H9 (cell line): ENCODE measurements around the gene KLF13. TPM values are rescaled to one million over a fixed set of nuclear protein-coding genes. Genes with fewer than 3 reads are reported as not detected.

Experiments
- DNase-seq: peaks from one replicate; pipeline ENCODE4 v3.0.0-alpha.2; 2017
- H2AFZ ChIP-seq: one replicate; pipeline ENCODE4 v1.6.1; 2013; ENCODE audit warnings: mild to moderate bottlenecking, low read length, control low read depth, moderate library complexity
- H2AK5ac ChIP-seq: 2 replicates; pipeline ENCODE4 v1.6.1; 2013; ENCODE audit warnings: low read length, control low read depth, mixed read lengths; ENCODE audit not compliant: insufficient read length
- H2BK120ac ChIP-seq: one replicate; pipeline ENCODE4 v1.6.1; 2013; ENCODE audit warnings: low read depth, mild to moderate bottlenecking, low read length, control low read depth, inconsistent platforms; ENCODE audit not compliant: poor library complexity, severe bottlenecking
- H2BK12ac ChIP-seq: 2 replicates; pipeline ENCODE4 v1.6.1; 2013; ENCODE audit warnings: low read length, control low read depth, mixed read lengths, low read depth; ENCODE audit not compliant: insufficient read length
- H2BK15ac ChIP-seq: 2 replicates; pipeline ENCODE4 v1.6.1; 2013; ENCODE audit warnings: low read depth, low read length, control low read depth
- H2BK20ac ChIP-seq: one replicate; pipeline ENCODE4 v1.6.1; 2013; ENCODE audit warnings: low read depth, mild to moderate bottlenecking, low read length, control low read depth, inconsistent platforms; ENCODE audit not compliant: poor library complexity, severe bottlenecking
- H2BK5ac ChIP-seq: 2 replicates; pipeline ENCODE4 v1.6.1; 2013; ENCODE audit warnings: low read length, control low read depth, mixed read lengths; ENCODE audit not compliant: insufficient read length
- H3K14ac ChIP-seq: 2 replicates; pipeline ENCODE4 v1.6.1; 2013; ENCODE audit warnings: low read length, control low read depth; ENCODE audit not compliant: insufficient read depth
- H3K18ac ChIP-seq: 2 replicates; pipeline ENCODE4 v1.6.1; 2013; ENCODE audit warnings: low read depth, mild to moderate bottlenecking, mixed read lengths, low read length, control low read depth; ENCODE audit not compliant: insufficient read length
- H3K23ac ChIP-seq: 2 replicates; pipeline ENCODE4 v1.6.1; 2013; ENCODE audit warnings: low read length, control low read depth, mixed read lengths, low read depth; ENCODE audit not compliant: insufficient read length
- H3K23me2 ChIP-seq: 2 replicates; pipeline ENCODE4 v1.6.1; 2013; ENCODE audit warnings: low read depth, mild to moderate bottlenecking, mixed read lengths, low read length, control low read depth; ENCODE audit not compliant: insufficient read length, poor library complexity, severe bottlenecking
- H3K27ac ChIP-seq: 2 replicates; pipeline ENCODE4 v1.5.1; 2013; ENCODE audit warnings: low read length, control low read depth, mixed read lengths, low read depth; ENCODE audit not compliant: insufficient read length
- H3K27me3 ChIP-seq: 2 replicates; pipeline ENCODE4 v1.6.1; 2013; ENCODE audit warnings: low read length, control low read depth, inconsistent platforms; ENCODE audit not compliant: insufficient read depth
- H3K4ac ChIP-seq: 2 replicates; pipeline ENCODE4 v1.6.1; 2013; ENCODE audit warnings: low read depth, mild to moderate bottlenecking, control low read depth, inconsistent platforms, low read length, moderate library complexity
- H3K4me1 ChIP-seq: 2 replicates; pipeline ENCODE4 v1.6.1; 2013; ENCODE audit warnings: low read length, control low read depth, inconsistent platforms; ENCODE audit not compliant: insufficient read depth
- H3K4me2 ChIP-seq: 2 replicates; pipeline ENCODE4 v1.6.1; 2013; ENCODE audit warnings: low read length, control low read depth, mixed read lengths; ENCODE audit not compliant: insufficient read length, insufficient read depth
- H3K56ac ChIP-seq: 2 replicates; pipeline ENCODE4 v1.6.1; 2013; ENCODE audit warnings: low read depth, mild to moderate bottlenecking, mixed read lengths, low read length, control low read depth; ENCODE audit not compliant: insufficient read length
- H3K79me1 ChIP-seq: 2 replicates; pipeline ENCODE4 v1.6.1; 2013; ENCODE audit warnings: low read depth, mild to moderate bottlenecking, moderate library complexity, low read length, control low read depth, inconsistent platforms; ENCODE audit not compliant: insufficient read depth, poor library complexity, severe bottlenecking
- H3K79me2 ChIP-seq: 2 replicates; pipeline ENCODE4 v1.6.1; 2013; ENCODE audit warnings: low read length, control low read depth, inconsistent platforms; ENCODE audit not compliant: insufficient read depth
- H3K9ac ChIP-seq: 2 replicates; pipeline ENCODE4 v1.6.1; 2013; ENCODE audit warnings: low read length, control low read depth, mixed read lengths; ENCODE audit not compliant: insufficient read length; ENCODE audit errors: extremely low read depth
- H3K9me3 ChIP-seq: one replicate; pipeline ENCODE4 v1.6.1; 2013; ENCODE audit warnings: low read depth, low read length, inconsistent platforms; ENCODE audit not compliant: control insufficient read depth
- H3T11ph ChIP-seq: one replicate; pipeline ENCODE4 v1.6.1; 2013; ENCODE audit warnings: mild to moderate bottlenecking, low read length, control low read depth, inconsistent platforms
- H4K20me1 ChIP-seq: one replicate; pipeline ENCODE4 v1.6.1; 2013; ENCODE audit not compliant: control insufficient read depth, insufficient read length, insufficient read depth
- H4K5ac ChIP-seq: 2 replicates; pipeline ENCODE4 v1.6.1; 2013; ENCODE audit warnings: low read depth, mild to moderate bottlenecking, mixed read lengths, low read length, control low read depth; ENCODE audit not compliant: insufficient read length
- H4K8ac ChIP-seq: replicated peaks from 2 replicates; pipeline ENCODE4 v1.6.1; 2013; ENCODE audit warnings: low read length, control low read depth, mixed read lengths, low read depth; ENCODE audit not compliant: insufficient read length
- H4K91ac ChIP-seq: 2 replicates; pipeline ENCODE4 v1.6.1; 2013; ENCODE audit warnings: low read depth, mild to moderate bottlenecking, moderate library complexity, mixed read lengths, low read length, control low read depth; ENCODE audit not compliant: insufficient read length
- H3K27ac Mint-ChIP-seq, 3 experiments: 2 replicates in 2 of 3; 3 replicates in 1 of 3; pipeline ENCODE4 v1.8.0; 2020 to 2021; ENCODE audit warnings: mixed read lengths in 3 of 3, mild to moderate bottlenecking in 1 of 3, moderate library complexity in 1 of 3
- H3K27me3 Mint-ChIP-seq: 2 replicates; pipeline ENCODE4 v1.8.0; 2021; ENCODE audit warnings: low read depth, mild to moderate bottlenecking, moderate library complexity, mixed read lengths
- H3K36me3 Mint-ChIP-seq, 3 experiments: 2 replicates in 2 of 3; 3 replicates in 1 of 3; pipeline ENCODE4 v1.8.0; 2020 to 2021; ENCODE audit warnings: low read depth in 3 of 3, mixed read lengths in 3 of 3; ENCODE audit not compliant: insufficient read depth in 1 of 3
- H3K4me1 Mint-ChIP-seq, 2 experiments: 2 replicates each; pipeline ENCODE4 v1.8.0; 2020; ENCODE audit warnings: mixed read lengths in 2 of 2
- H3K4me3 Mint-ChIP-seq, 2 experiments: 2 replicates in 1 of 2; 3 replicates in 1 of 2; pipeline ENCODE4 v1.8.0; 2020 to 2021; ENCODE audit warnings: mild to moderate bottlenecking in 2 of 2, mixed read lengths in 2 of 2, moderate library complexity in 1 of 2
- H3K9me3 Mint-ChIP-seq, 2 experiments: 2 replicates in 1 of 2; 3 replicates in 1 of 2; pipeline ENCODE4 v1.8.0; 2020; ENCODE audit warnings: mild to moderate bottlenecking in 2 of 2, mixed read lengths in 2 of 2, moderate library complexity in 1 of 2
- WGBS: extraction: QIAGEN DNeasy Blood & Tissue Kit; methylation state at CpG from one replicate; pipeline ENCODE4 v1.1.7; 2013; ENCODE audit warnings: missing lambda C conversion rate, low lambda C conversion rate, mixed read lengths; ENCODE audit not compliant: insufficient read length; ENCODE audit errors: extremely low coverage; 5-methylcytosine and 5-hydroxymethylcytosine counted together
- total RNA-seq: library from RNA; stranded (reverse); gene quantifications from 2 replicates; pipeline ENCODE4 v1.2.1, GENCODE V29; 2021
- TF ChIP-seq, protein P1 (sequence below): fragments of 200-600 bp; sonication (generic); conservative IDR thresholded peaks from 3 replicates; pipeline ENCODE4 v1.8.0; 2021; ENCODE audit warnings: antibody characterized with exemption, mild to moderate bottlenecking

KLF13 gene
- total RNA-seq, 1 experiment from 2014 or later, result 33.4 TPM

DNA sequence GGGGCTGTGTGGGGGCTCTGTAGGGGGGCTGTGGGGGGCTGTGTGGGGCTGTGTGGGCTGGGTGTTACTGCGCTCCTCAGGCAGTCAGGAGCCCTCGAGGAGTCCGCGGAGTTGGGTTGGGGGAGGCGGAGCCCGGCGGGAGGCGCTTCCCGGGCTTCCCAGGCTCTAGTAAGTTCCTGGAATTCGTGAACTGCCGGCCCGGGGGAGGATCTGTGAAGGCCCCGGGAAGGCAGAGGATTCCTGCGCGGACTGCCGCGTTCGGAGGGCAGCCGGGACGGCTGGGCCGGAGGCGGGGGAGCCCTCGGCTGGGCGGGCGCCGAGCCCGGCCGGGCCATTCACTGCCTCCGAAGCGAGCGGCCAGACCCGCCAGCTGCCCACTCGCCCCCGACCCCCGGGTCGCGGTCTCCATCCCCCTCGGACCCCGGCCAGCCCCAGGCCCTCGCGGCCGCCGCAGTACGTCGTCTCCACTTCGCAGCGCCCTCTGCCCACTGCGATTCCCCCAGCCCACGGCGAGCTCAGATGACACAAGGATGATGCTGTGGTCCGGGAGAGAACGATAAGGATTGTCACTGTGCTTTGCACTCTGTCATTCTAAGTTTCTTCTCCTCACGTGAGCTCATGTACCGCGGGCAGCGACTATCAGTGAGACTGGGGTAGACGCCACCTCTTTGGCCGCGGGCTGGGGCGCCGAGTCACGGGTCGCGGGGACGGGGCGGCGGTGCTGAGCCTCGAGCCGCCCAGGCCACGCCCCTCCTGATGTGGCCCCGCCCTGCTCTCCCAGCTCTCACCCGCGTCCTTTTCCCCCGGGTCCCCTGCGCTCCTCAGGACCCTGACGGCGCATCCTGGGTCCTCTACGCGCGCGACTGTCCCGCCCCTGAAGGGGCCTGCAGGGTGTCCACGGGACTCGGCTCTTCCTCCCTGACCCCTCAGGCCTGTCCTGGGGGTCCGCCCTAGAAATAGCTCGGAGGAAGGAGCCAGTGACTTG is 65.3 kb downstream of the KLF13 start:
- TF ChIP-seq, protein P1, sequence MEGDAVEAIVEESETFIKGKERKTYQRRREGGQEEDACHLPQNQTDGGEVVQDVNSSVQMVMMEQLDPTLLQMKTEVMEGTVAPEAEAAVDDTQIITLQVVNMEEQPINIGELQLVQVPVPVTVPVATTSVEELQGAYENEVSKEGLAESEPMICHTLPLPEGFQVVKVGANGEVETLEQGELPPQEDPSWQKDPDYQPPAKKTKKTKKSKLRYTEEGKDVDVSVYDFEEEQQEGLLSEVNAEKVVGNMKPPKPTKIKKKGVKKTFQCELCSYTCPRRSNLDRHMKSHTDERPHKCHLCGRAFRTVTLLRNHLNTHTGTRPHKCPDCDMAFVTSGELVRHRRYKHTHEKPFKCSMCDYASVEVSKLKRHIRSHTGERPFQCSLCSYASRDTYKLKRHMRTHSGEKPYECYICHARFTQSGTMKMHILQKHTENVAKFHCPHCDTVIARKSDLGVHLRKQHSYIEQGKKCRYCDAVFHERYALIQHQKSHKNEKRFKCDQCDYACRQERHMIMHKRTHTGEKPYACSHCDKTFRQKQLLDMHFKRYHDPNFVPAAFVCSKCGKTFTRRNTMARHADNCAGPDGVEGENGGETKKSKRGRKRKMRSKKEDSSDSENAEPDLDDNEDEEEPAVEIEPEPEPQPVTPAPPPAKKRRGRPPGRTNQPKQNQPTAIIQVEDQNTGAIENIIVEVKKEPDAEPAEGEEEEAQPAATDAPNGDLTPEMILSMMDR, result no peak
- no peak overlapping the region for H2BK120ac ChIP-seq
- H2BK20ac ChIP-seq, result no peak overlapping the region
- H2AK5ac ChIP-seq, result no peak overlapping the region
- no peak overlapping the region for H4K5ac ChIP-seq
- H3K23me2 ChIP-seq, result peaks cover 18% of the 10 kb centered on the region
- Mint-ChIP-seq H3K27me3 (peaks cover 39% of the 10 kb centered on the region), H3K36me3 (peaks cover 0 to 12% (median 7%) of the 10 kb centered on the region in 3 experiments; a peak in 4 of 7 replicates), H3K4me1 (peaks cover 15 to 16% of the 10 kb centered on the region in 2 experiments), H3K9me3 (peaks cover 6 to 19% of the 10 kb centered on the region in 2 experiments; a peak in 4 of 5 replicates), H3K27ac (no peak overlapping the region), H3K4me3 (peak overlapping the region; percentile 73 to 91)
- H3K79me1 ChIP-seq, result no peaks in the 10 kb centered on the region
- H3K4ac ChIP-seq, result no peak overlapping the region
- no CpG with 5 or more reads among the region's 86 CpGs for WGBS
- H3K4me2 ChIP-seq, result peak overlapping the region; percentile 90
- H3K56ac ChIP-seq, result no peak overlapping the region
- peak overlapping the region; percentile 9 for H3K14ac ChIP-seq
- H2BK12ac ChIP-seq, result no peak overlapping the region
- no peak overlapping the region for H3T11ph ChIP-seq
- peak; percentile 66 for DNase-seq
- H3K27me3 ChIP-seq, result peaks cover 2% of the 10 kb centered on the region; the same call in 1 of the 2 replicates
- no peak overlapping the region for H3K23ac ChIP-seq
- H2BK5ac ChIP-seq, result no peak overlapping the region
- no peaks in the 10 kb centered on the region for H3K9me3 ChIP-seq
- no peaks in the 10 kb centered on the region for H3K4me1 ChIP-seq
- H2AFZ ChIP-seq, result no peak overlapping the region
- H3K18ac ChIP-seq, result no peak overlapping the region
- no peak overlapping the region for H3K9ac ChIP-seq
- H4K20me1 ChIP-seq, result no peaks in the 10 kb centered on the region
- no peak overlapping the region for H3K27ac ChIP-seq
- H3K79me2 ChIP-seq, result no peaks in the 10 kb centered on the region
- H4K91ac ChIP-seq, result no peak overlapping the region
- H2BK15ac ChIP-seq, result no peak overlapping the region
- no peak overlapping the region for H4K8ac ChIP-seq
